ENCODE results near the gene MAMDC2. TPM values are rescaled to one million over a fixed set of nuclear protein-coding genes. Genes with fewer than 3 reads are reported as not detected.

The MAMDC2 gene
- total RNA-seq, 1 donor from 2014 or later = 0.10 TPM

- H3K4me1 Mint-ChIP-seq (ENCODE audit: unreplicated experiment) = no peaks in the 10 kb centered on the region
- no peaks in the 10 kb centered on the region for H3K27me3 Mint-ChIP-seq (ENCODE audit: unreplicated experiment)
- H3K36me3 Mint-ChIP-seq (ENCODE audit: low read depth, unreplicated experiment) = no peaks in the 10 kb centered on the region
- no peak for DNase-seq (ENCODE audit: low spot score)
- H3K9me3 Mint-ChIP-seq (ENCODE audit: unreplicated experiment) = no peaks in the 10 kb centered on the region
- H3K4me3 Mint-ChIP-seq (ENCODE audit: unreplicated experiment) = no peak overlapping the region
- H3K27ac Mint-ChIP-seq (ENCODE audit: unreplicated experiment) = no peak overlapping the region
- TF ChIP-seq CTCF (IDR thresholded peaks at IDR 0.05; ENCODE audit: unreplicated experiment) = no peak
Measured at GRCh38 chr9:70093095-70093494, 49.4 kb downstream of the MAMDC2 start.

- no peaks in the 10 kb centered on the region for H3K27me3 Mint-ChIP-seq (ENCODE audit: unreplicated experiment)
- no peaks in the 10 kb centered on the region for H3K36me3 Mint-ChIP-seq (ENCODE audit: low read depth, unreplicated experiment)
- DNase-seq (ENCODE audit: low spot score) = no peak
- no peak overlapping the region for H3K27ac Mint-ChIP-seq (ENCODE audit: unreplicated experiment)
- no peaks in the 10 kb centered on the region for H3K9me3 Mint-ChIP-seq (ENCODE audit: unreplicated experiment)
- H3K4me1 Mint-ChIP-seq (ENCODE audit: unreplicated experiment) = no peaks in the 10 kb centered on the region
- H3K4me3 Mint-ChIP-seq (ENCODE audit: unreplicated experiment) = no peak overlapping the region
- no peak for TF ChIP-seq CTCF (IDR thresholded peaks at IDR 0.05; ENCODE audit: unreplicated experiment)
Measured at GRCh38 chr9:70093944-70094343, 50.3 kb downstream of the MAMDC2 start.

- H3K4me3 Mint-ChIP-seq (ENCODE audit: unreplicated experiment) = no peak overlapping the region
- H3K4me1 Mint-ChIP-seq (ENCODE audit: unreplicated experiment) = no peaks in the 10 kb centered on the region
- no peaks in the 10 kb centered on the region for H3K27me3 Mint-ChIP-seq (ENCODE audit: unreplicated experiment)
- no peaks in the 10 kb centered on the region for H3K9me3 Mint-ChIP-seq (ENCODE audit: unreplicated experiment)
- no peak for DNase-seq (ENCODE audit: low spot score)
- no peak overlapping the region for H3K27ac Mint-ChIP-seq (ENCODE audit: unreplicated experiment)
- no peak for TF ChIP-seq CTCF (IDR thresholded peaks at IDR 0.05; ENCODE audit: unreplicated experiment)
- H3K36me3 Mint-ChIP-seq (ENCODE audit: low read depth, unreplicated experiment) = no peaks in the 10 kb centered on the region
Measured at GRCh38 chr9:70094747-70095146, 51.1 kb downstream of the MAMDC2 start.

GRCh38 chr9:70097187-70097586 lies 53.5 kb downstream of the MAMDC2 start:
- no peak for TF ChIP-seq CTCF (IDR thresholded peaks at IDR 0.05; ENCODE audit: unreplicated experiment)

GRCh38 chr9:70100362-70100761 lies 56.7 kb downstream of the MAMDC2 start:
- Mint-ChIP-seq H3K36me3 (ENCODE audit: low read depth, unreplicated experiment) (no peaks in the 10 kb centered on the region), H3K9me3 (ENCODE audit: unreplicated experiment) (no peaks in the 10 kb centered on the region), H3K27ac (ENCODE audit: unreplicated experiment) (no peak overlapping the region), H3K4me1 (ENCODE audit: unreplicated experiment) (no peaks in the 10 kb centered on the region), H3K4me3 (ENCODE audit: unreplicated experiment) (no peak overlapping the region), H3K27me3 (ENCODE audit: unreplicated experiment) (no peaks in the 10 kb centered on the region)
- no peak for TF ChIP-seq CTCF (IDR thresholded peaks at IDR 0.05; ENCODE audit: unreplicated experiment)
- DNase-seq (ENCODE audit: low spot score) = no peak

More at GRCh38 chr9:70097187-70097586, 53.5 kb downstream of the MAMDC2 start:
- Mint-ChIP-seq H3K9me3 (ENCODE audit: unreplicated experiment) (no peaks in the 10 kb centered on the region), H3K4me1 (ENCODE audit: unreplicated experiment) (no peaks in the 10 kb centered on the region), H3K36me3 (ENCODE audit: low read depth, unreplicated experiment) (no peaks in the 10 kb centered on the region), H3K4me3 (ENCODE audit: unreplicated experiment) (no peak overlapping the region), H3K27ac (ENCODE audit: unreplicated experiment) (no peak overlapping the region), H3K27me3 (ENCODE audit: unreplicated experiment) (no peaks in the 10 kb centered on the region)
- DNase-seq (ENCODE audit: low spot score) = no peak

Measured in endothelial cell (in vitro differentiated cells).